ENCODE measurements around the gene EFR3B. TPM values are rescaled to one million over a fixed set of nuclear protein-coding genes. Genes with fewer than 3 reads are reported as not detected.
"Not testable (repeated sequence)": the region's sequence is repeated elsewhere in the genome, so short reads cannot be mapped to it uniquely, and the experiment has no call there.

Gene EFR3B
- polyA plus RNA-seq, 1 of the 3 experiments (the other 2 are of a cell fraction) = 1.5 TPM

DNA sequence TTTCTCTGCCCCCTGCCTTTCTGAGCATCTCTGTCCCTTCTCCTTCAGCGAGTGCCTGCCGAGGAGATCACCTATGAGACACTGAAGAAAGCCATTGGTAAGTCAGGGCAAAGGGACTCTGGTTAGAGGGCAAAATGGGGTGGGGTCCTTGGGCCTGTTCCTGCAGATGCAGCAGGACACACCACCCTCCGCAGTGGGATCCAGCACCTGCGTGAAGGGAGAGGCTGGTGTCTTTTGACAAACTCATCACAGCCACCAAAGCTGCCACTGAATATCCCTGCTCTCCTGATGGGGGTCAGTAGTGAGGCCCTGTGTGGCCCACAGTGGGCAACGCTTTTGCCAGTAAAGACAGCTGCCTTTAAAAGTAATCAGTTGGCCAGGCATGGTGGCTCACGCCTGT, 107.8 kb downstream of the EFR3B start:
- Histone ChIP-seq H3K4me3 (ENCODE audit: low read depth in 2 of 2, low read length in 1 of 2) (no peak overlapping the region), H4K20me1 (ENCODE audit: insufficient read depth) (no peaks in the 10 kb centered on the region), H3K4me1 (ENCODE audit: control insufficient read depth in 1 of 2, insufficient read depth in 2 of 2, low read depth in 1 of 2, low read length in 1 of 2) (no peaks in the 10 kb centered on the region), H2AFZ (ENCODE audit: low read depth) (no peak overlapping the region), H3K79me2 (ENCODE audit: insufficient read depth) (no peaks in the 10 kb centered on the region), H3K9me2 (no peaks in the 10 kb centered on the region), H3K27me3 (ENCODE audit: insufficient read depth) (no peaks in the 10 kb centered on the region), H3K9ac (no peak overlapping the region), H3F3A (replicated peaks; ENCODE audit: insufficient read depth) (no peaks in the 10 kb centered on the region), H3K36me3 (replicated peaks in 1 of 2; ENCODE audit: control insufficient read depth in 1 of 2, insufficient read depth in 2 of 2, low read length in 1 of 2) (no peaks in the 10 kb centered on the region), H3K4me2 (no peak overlapping the region), H3K9me3 (no peaks in the 10 kb centered on the region), H3K27ac (ENCODE audit: low read depth in 2 of 2, low read length in 1 of 2) (no peak overlapping the region)
- DNase-seq = no peak
- WGBS (ENCODE audit: low lambda C conversion rate) = 89% methylated on average over 4 of the region's 6 CpGs
- ChIA-PET CTCF (interaction anchor here (1.1 to 1.2 kb wide), 2 partner anchors 16 to 46 kb away, joined by 4 read pairs; no protein-coding TSS in a partner anchor), POLR2A (interaction anchor here (0.6 kb wide), 1 partner anchor 162 kb away, joined by 4 read pairs; no protein-coding TSS in a partner anchor)
- TF ChIP-seq, protein P1, sequence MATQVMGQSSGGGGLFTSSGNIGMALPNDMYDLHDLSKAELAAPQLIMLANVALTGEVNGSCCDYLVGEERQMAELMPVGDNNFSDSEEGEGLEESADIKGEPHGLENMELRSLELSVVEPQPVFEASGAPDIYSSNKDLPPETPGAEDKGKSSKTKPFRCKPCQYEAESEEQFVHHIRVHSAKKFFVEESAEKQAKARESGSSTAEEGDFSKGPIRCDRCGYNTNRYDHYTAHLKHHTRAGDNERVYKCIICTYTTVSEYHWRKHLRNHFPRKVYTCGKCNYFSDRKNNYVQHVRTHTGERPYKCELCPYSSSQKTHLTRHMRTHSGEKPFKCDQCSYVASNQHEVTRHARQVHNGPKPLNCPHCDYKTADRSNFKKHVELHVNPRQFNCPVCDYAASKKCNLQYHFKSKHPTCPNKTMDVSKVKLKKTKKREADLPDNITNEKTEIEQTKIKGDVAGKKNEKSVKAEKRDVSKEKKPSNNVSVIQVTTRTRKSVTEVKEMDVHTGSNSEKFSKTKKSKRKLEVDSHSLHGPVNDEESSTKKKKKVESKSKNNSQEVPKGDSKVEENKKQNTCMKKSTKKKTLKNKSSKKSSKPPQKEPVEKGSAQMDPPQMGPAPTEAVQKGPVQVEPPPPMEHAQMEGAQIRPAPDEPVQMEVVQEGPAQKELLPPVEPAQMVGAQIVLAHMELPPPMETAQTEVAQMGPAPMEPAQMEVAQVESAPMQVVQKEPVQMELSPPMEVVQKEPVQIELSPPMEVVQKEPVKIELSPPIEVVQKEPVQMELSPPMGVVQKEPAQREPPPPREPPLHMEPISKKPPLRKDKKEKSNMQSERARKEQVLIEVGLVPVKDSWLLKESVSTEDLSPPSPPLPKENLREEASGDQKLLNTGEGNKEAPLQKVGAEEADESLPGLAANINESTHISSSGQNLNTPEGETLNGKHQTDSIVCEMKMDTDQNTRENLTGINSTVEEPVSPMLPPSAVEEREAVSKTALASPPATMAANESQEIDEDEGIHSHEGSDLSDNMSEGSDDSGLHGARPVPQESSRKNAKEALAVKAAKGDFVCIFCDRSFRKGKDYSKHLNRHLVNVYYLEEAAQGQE (IDR thresholded peaks at IDR 0.05; ENCODE audit: low read depth, low read length) = no peak
- TF ChIP-seq, protein P2, sequence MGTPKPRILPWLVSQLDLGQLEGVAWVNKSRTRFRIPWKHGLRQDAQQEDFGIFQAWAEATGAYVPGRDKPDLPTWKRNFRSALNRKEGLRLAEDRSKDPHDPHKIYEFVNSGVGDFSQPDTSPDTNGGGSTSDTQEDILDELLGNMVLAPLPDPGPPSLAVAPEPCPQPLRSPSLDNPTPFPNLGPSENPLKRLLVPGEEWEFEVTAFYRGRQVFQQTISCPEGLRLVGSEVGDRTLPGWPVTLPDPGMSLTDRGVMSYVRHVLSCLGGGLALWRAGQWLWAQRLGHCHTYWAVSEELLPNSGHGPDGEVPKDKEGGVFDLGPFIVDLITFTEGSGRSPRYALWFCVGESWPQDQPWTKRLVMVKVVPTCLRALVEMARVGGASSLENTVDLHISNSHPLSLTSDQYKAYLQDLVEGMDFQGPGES (IDR thresholded peaks at IDR 0.05; ENCODE audit: low read depth, low read length) = no peak
- TF ChIP-seq RCOR1 (IDR thresholded peaks at IDR 0.05; ENCODE audit: low read length) = no peak

DNA sequence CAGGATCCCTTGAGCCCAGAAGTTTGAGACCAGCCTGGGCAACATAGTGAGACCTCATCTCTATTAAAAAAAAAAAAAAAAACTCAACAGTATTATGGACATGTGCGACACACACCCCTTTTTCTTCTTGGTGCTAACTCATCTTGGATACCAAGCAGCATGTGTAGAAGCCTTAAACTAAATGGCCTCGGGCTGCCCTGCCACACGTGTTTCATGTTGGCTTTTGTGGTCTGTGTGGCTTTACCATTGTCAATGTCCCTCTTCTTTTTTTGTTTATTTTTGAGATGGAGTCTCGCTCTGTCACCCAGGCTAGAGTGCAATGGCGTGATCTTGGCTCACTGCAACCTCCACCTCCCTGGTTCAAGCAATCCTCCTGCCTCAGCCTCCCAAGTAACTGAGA, 109.1 kb downstream of the EFR3B start:
- POLR2A ChIA-PET; H3K9ac ChIP-seq; H3K27ac ChIP-seq (ENCODE audit: low read depth in 2 of 2, low read length in 1 of 2); H4K20me1 ChIP-seq (ENCODE audit: insufficient read depth); H3K79me2 ChIP-seq (ENCODE audit: insufficient read depth); DNase-seq; H3K4me2 ChIP-seq; H3K9me3 ChIP-seq; H3F3A ChIP-seq (replicated peaks; ENCODE audit: insufficient read depth); H3K36me3 ChIP-seq (replicated peaks in 1 of 2; ENCODE audit: control insufficient read depth in 1 of 2, insufficient read depth in 2 of 2, low read length in 1 of 2); H3K27me3 ChIP-seq (ENCODE audit: insufficient read depth); H2AFZ ChIP-seq (ENCODE audit: low read depth); H3K4me1 ChIP-seq (ENCODE audit: control insufficient read depth in 1 of 2, insufficient read depth in 2 of 2, low read depth in 1 of 2, low read length in 1 of 2); CTCF ChIA-PET; H3K4me3 ChIP-seq (ENCODE audit: low read depth in 2 of 2, low read length in 1 of 2); H3K9me2 ChIP-seq: not testable (repeated sequence)
- WGBS (ENCODE audit: low lambda C conversion rate) = 91% methylated on average over 5 of the region's 5 CpGs

DNA sequence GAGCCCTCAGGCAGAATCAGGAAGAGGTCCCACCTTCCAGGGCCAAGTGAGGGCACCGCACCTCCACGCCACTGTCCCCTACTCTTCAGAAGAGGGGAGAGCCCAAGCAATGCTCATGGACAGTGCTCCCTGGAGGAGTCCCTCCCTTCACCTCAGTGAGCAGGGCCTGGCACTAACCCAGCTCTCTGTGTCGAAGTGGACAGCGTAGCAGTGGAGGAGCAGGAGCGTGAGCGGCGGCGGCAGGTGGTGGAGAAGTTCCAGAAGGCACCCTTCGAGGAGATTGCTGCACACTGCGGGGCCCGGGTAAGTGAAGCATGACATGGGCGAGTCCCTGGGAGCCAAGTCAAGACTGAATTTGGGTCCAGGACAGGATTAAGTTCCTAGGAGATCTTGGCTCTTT, 109.8 kb downstream of the EFR3B start:
- Histone ChIP-seq H2AFZ (ENCODE audit: low read depth) (no peak overlapping the region), H3K9ac (no peak overlapping the region), H3K27me3 (ENCODE audit: insufficient read depth) (no peaks in the 10 kb centered on the region), H3K4me3 (ENCODE audit: low read depth in 2 of 2, low read length in 1 of 2) (no peak overlapping the region), H3K36me3 (replicated peaks in 1 of 2; ENCODE audit: control insufficient read depth in 1 of 2, insufficient read depth in 2 of 2, low read length in 1 of 2) (no peaks in the 10 kb centered on the region), H4K20me1 (ENCODE audit: insufficient read depth) (no peaks in the 10 kb centered on the region), H3K9me2 (no peaks in the 10 kb centered on the region), H3K79me2 (ENCODE audit: insufficient read depth) (no peaks in the 10 kb centered on the region), H3K27ac (ENCODE audit: low read depth in 2 of 2, low read length in 1 of 2) (no peak overlapping the region), H3K9me3 (no peaks in the 10 kb centered on the region), H3F3A (replicated peaks; ENCODE audit: insufficient read depth) (no peaks in the 10 kb centered on the region), H3K4me2 (no peak overlapping the region), H3K4me1 (ENCODE audit: control insufficient read depth in 1 of 2, insufficient read depth in 2 of 2, low read depth in 1 of 2, low read length in 1 of 2) (no peaks in the 10 kb centered on the region)
- TF ChIP-seq FOXM1 (IDR thresholded peaks at IDR 0.05; ENCODE audit: low read depth) (no peak), EP300 (IDR thresholded peaks at IDR 0.05; ENCODE audit: borderline replicate concordance in 1 of 2, low read depth in 1 of 2, low read length in 1 of 2) (no peak), NFIC (IDR thresholded peaks at IDR 0.05; ENCODE audit: borderline replicate concordance) (no peak), RAD21 (IDR thresholded peaks at IDR 0.05; ENCODE audit: low read length) (no peak), SMC3 (IDR thresholded peaks at IDR 0.05; ENCODE audit: low read depth, low read length) (no peak), POLR2AphosphoS5 (IDR thresholded peaks at IDR 0.05; ENCODE audit: low read depth, low read length) (no peak), SIN3A (IDR thresholded peaks at IDR 0.05; ENCODE audit: borderline replicate concordance, low read depth, low read length) (no peak), EZH2phosphoT487 (IDR thresholded peaks at IDR 0.05; ENCODE audit: borderline replicate concordance, low read depth) (no peak), RFX5 (IDR thresholded peaks at IDR 0.05; ENCODE audit: low read length) (no peak)
- TF ChIP-seq, protein P3, sequence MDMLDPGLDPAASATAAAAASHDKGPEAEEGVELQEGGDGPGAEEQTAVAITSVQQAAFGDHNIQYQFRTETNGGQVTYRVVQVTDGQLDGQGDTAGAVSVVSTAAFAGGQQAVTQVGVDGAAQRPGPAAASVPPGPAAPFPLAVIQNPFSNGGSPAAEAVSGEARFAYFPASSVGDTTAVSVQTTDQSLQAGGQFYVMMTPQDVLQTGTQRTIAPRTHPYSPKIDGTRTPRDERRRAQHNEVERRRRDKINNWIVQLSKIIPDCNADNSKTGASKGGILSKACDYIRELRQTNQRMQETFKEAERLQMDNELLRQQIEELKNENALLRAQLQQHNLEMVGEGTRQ (IDR thresholded peaks at IDR 0.05; ENCODE audit: borderline replicate concordance, low read depth, low read length) = no peak
- TF ChIP-seq, protein P2 (IDR thresholded peaks at IDR 0.05; ENCODE audit: low read depth, low read length) = no peak
- TF ChIP-seq, protein P4, sequence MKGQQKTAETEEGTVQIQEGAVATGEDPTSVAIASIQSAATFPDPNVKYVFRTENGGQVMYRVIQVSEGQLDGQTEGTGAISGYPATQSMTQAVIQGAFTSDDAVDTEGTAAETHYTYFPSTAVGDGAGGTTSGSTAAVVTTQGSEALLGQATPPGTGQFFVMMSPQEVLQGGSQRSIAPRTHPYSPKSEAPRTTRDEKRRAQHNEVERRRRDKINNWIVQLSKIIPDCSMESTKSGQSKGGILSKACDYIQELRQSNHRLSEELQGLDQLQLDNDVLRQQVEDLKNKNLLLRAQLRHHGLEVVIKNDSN (IDR thresholded peaks at IDR 0.05; ENCODE audit: borderline replicate concordance, low read depth) = no peak
- ChIA-PET POLR2A (no interaction called here), CTCF (interaction anchor here (0.6 to 2.4 kb wide), 7 partner anchors 14 to 1825 kb away, joined by 3 to 8 read pairs (median 4); no protein-coding TSS in a partner anchor)
- DNase-seq = no peak
- WGBS (ENCODE audit: low lambda C conversion rate) = 95% methylated on average over 12 of the region's 12 CpGs

Measured in SK-N-SH (cell line).